ENCODE results near the gene GOLGA1.

GOLGA1 gene

DNA sequence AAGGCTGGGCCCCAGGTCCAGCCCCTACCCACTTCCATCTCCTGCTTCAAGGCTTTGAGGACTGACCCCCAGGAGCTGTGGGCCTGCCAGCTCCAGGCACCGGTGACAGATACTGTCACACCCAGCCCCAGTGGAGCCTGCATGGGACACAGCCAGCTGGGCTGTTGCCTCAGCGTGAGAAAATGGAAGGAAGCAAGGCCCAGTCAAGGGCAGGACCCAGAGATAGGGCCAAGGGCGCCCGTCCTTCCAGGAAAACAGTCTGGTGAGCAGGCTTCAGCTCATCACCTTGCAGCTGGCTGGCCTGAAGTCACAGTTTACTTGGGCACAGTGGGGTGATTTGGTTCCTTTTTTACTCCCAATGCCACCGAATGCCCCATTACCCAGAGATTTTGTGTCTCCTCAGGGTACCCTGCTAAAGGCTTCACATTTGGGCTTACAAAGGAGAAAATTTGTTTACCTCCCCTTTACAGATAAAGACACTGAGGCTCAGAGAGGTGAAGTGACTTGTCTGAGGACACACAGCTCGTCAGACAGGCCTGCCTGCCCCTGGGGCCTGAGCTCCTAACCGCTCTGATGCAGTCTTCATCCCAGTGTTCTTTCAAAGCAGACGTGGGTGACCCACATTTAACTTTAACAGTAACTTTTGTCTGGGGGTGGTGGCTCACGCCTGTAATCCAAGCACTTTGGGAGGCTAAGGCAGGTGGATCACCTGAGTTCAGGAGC, 109.1 kb downstream of the GOLGA1 start:
- DNase-seq = no peak

DNA sequence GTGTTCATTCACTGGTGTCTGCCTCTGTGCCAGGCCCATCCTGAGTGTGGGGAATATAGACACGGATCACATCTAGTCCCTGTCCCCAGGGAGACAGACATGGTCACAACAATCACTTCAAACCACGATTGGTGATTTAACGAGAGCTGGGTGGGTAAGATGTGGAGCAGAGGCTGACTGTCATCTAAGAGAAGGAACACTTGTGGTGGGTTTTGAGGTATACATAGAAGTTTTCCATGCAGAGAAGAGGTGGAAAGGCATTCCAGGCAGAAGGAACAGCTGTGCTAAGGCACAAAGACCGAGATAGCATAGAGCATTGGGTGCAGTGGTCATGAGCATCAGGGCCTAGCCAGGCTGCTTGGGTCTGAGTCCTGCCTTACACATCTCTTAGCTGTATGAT, 110.3 kb downstream of the GOLGA1 start:
- no peak for DNase-seq

DNA sequence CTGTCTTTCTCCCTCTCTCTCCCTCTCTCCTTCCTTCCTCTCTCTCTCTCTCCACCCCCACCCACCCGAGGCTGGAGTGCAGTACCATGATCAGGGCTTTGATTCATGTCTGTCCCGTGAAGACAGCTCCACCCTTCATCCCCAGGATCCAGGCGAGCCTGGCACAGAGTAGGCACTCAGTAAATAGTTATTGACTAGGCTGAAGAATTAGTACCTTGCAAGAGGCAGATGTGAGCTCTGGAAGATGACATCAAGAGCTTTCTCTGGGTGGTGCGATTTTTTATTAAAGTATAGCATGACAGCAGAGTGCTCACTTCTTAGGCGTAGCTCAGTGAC, 111.6 kb downstream of the GOLGA1 start:
- no peak for DNase-seq

DNA sequence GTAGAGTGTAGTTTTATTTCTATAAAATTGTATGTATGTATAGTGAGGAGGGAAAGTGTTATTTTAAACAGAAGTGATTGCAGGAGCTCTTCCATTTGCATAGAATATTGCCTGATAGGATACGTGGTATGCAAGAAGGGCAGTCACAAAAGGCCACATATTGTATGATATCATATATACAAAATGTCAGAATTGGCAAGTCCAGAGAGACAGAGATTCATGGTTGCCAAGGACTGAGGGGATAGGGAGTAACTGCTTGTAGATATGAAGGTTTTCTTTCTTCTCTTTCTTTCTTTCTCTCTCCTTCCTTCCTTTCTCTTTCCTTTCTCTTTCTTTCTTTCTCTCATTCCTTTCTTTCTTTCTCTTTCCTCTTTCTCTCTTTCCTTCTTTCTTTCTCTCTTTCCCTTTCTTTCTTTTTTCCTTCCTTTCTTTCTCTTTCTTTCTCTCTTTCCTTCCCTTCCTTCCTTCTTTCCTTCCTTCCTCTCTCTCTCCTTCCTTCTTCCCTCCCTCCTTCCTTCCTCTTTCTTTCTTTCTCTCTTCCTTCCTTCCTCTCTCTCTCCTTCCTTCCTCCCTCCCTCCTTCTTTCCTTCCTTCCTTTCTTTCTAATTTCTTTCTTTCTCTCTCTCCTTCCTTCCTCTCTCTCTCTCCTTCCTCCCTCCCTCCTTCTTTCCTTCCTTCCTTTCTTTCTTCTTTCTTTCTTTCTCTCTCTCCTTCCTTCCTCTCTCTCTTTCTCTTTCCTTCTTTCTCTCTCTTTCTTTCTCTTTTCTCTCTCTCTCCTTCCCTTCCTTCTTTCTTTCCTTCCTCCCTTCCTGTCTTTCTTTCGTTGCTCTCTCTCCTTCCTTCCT, 112.2 kb downstream of the GOLGA1 start:
- DNase-seq = no peak

Data from fibroblast of upper back skin (primary cell).